Anterior cingulate cortex (tissue), 58 donors: ENCODE data around the gene BAG1.
A peak's percentile ranks its signal among the peaks of the same experiment; 100 is the strongest.

Experiments
- DNase-seq, 58 donors: peaks; one replicate each; lab custom pipeline; 2025; lab: John Stamatoyannopoulos, UW

BAG1 gene

GRCh38 chr9:33264473-33265177 is at the start of gene BAG1, which contains the start of gene CHMP5:
Gene BAG1, minus strand, starts transcription at chr9:33264708.
Gene CHMP5, plus strand, starts transcription at chr9:33265049. Its CDS starts 30 bp downstream, at chr9:33265079.
- peak; percentile 85 to 100 (median 99) for DNase-seq

DNA sequence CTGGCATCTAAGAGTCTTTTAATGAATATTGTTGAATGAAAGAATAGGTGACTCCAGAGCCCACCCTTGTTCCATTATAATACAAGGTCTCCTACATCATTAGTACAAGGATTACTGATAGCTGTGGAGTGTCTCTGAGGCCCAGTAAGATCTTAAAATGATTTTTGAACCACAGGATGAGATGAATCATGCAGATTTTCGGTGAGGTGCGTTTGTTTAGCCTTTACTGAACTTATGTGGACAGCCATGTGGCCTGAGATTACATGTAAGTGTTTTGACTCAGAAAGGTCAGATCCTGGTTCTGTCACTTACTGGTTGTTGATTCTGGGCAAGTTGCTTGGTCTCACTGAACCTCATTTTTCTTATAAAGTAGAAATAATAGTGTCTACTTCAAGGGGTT is 47.4 kb upstream of the BAG1 start:
- no peak for DNase-seq

GRCh38 chr9:33310748-33311147 is 46.2 kb upstream of the BAG1 start:
- no peak for DNase-seq

- no peak for DNase-seq
Measured at GRCh38 chr9:33309903-33310302, 45.4 kb upstream of the BAG1 start.

DNA sequence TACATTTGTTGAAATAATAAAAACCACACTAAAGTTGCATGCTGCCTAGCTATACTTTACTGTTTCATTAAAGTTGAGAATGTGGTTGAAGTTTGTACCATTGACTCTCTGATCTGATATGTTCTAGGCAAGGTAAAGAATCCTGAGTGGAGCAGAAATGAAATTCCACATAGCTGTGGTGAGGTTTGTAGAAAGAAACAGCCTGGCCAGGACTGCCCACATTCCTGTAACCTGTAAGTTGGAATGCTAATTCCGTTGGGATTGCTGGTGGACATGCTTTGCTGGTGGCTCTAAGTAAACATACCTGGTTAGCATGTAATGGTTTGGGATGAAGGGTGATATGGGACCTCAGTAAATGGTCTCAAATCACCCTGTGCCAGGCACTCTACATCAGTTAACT is 42.6 kb upstream of the BAG1 start:
- no peak for DNase-seq

- DNase-seq: no peak
Measured at GRCh38 chr9:33306037-33306436, 41.5 kb upstream of the BAG1 start.

DNA sequence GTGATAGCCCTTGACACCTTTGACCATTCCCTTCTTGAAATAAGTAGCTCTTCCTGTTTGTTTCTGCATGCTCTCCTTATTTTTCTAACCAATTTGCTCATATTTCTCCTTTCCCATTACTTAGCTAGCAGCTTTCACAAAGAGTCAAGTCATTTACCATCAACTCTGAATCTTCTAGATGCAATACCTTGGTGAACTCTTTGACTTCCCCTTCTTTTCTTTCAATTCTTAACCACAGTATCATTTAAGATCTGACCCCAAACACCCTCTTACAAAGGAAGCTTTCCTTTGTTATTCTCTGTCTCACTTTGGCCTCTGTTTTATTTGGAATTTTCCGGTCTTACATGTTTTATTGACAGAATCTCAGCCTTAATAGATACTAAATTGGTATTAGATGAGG is 39.9 kb upstream of the BAG1 start:
- DNase-seq: no peak

GRCh38 chr9:33300546-33300945 is 36.0 kb upstream of the BAG1 start:
- DNase-seq: no peak

- DNase-seq: peak in 32 of 58 donors; percentile 2 to 69 (median 22)
Measured at GRCh38 chr9:33297432-33297831, 32.9 kb upstream of the BAG1 start.

- no peak for DNase-seq
Measured at GRCh38 chr9:33295571-33295970, 31.1 kb upstream of the BAG1 start.

DNA sequence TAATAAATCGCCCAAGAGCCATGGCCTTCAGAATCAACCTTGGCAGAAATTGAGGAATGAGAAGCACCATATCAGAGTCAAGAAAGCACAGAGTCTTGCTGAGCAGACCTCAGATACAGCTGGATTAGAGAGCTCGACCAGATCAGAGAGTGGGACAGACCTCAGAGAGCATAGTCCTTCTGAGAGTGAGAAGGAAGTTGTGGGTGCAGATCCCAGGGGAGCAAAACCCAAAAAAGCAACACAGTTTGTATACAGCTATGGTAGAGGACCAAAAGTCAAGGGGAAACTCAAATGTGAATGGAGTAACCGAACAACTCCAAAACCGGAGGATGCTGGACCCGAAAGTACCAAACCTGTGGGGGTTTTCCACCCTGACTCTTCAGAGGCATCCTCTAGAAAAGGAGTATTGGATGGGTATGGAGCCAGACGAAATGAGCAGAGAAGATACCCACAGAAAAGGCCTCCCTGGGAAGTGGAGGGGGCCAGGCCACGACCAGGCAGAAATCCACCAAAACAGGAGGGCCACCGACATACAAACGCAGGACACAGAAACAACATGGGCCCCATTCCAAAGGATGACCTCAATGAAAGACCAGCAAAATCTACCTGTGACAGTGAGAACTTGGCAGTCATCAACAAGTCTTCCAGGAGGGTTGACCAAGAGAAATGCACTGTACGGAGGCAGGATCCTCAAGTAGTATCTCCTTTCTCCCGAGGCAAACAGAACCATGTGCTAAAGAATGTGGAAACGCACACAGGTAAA is 30.3 kb upstream of the BAG1 start:
- no peak for DNase-seq

DNA sequence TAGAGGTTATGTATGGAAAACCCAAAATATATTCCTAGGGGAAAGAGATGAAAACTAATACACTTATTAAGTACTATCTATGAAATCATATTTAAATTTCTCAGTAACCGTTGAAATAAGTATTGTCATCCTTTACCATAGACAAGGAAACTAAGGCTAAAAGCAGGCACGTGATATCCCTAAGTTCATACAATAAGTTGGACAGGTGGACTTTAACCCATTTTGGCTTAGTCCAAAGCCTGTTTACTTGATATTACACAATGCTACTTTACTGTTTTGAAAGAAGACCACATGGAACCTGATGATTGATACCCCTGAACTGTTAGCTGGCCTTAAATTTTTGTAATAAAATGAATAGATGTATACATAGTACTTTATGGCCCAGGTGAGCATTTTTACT is 29.3 kb upstream of the BAG1 start:
- DNase-seq: no peak

- no peak for DNase-seq
Measured at GRCh38 chr9:33291901-33292300, 27.4 kb upstream of the BAG1 start.

GRCh38 chr9:33291031-33291397 is 26.5 kb upstream of the BAG1 start:
- DNase-seq: no peak

DNA sequence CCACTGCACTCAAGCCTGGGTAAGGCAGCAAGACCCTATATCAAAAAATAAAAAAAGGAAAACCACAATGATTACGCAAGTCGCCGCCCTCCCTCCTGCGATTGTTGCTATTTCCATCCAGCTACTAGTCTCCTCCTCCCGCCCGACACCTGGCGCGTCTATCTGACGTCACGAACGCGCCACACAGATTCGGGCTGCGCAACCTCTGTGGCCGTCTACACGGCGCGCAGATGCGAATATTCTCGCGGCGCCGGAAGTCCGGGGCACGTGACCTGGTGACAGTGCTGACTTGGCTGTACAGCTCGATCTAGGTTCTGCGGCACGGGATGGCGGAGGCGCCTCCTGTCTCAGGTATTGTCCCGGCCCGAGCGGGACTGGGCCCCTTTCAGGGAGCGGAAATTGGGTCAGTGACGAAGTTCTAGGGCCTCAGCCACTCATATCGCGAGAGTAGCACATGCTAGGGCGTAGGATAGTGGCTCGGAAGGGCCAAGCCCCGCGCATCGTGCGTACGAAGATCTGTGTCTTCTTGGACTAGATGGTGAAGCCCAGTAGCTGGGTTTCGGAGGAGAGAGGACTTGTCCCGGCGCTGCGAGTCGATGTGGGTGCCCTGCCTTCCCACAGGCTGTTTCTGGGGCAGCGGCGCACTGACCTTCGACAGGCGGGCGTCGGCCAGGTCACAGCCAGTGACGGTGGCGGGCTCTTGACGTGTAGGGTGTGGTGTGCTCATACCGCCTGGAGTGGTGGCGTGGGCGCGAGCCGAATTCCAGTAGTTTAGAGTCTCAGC is 25.9 kb upstream of the BAG1 start, which contains the start of gene NFX1:
Gene NFX1 (plus strand): TSS at position 270 of the 784 bp plus-strand sequence. CDS start 57 bp downstream, at position 327.
- DNase-seq: peak; percentile 75 to 98 (median 93)

GRCh38 chr9:33289936-33290246 is 25.4 kb upstream of the BAG1 start:
- peak in 1 of 58 donors; percentile 85 for DNase-seq

DNA sequence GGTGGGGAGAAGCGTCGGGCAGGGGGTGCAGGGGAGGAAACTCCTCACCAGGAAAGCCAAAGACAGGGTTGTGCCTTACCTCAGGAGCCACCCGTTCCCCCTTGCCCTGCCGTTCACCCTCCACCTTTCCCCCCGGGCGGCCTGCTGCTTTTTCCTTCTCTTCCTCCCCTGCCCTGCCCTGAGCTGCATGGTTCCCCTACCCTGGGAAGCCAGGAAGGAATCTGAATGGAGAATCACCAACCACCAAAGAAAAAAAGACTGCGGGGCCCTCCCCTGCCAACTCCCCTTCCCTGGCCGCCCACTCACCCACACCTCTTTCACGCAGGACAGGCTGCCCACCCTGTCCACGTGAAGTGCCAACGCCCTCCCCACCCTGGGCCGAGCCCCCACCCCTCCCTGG is 25.0 kb upstream of the BAG1 start:
- DNase-seq: peak in 9 of 58 donors; percentile 21 to 41 (median 31)

DNA sequence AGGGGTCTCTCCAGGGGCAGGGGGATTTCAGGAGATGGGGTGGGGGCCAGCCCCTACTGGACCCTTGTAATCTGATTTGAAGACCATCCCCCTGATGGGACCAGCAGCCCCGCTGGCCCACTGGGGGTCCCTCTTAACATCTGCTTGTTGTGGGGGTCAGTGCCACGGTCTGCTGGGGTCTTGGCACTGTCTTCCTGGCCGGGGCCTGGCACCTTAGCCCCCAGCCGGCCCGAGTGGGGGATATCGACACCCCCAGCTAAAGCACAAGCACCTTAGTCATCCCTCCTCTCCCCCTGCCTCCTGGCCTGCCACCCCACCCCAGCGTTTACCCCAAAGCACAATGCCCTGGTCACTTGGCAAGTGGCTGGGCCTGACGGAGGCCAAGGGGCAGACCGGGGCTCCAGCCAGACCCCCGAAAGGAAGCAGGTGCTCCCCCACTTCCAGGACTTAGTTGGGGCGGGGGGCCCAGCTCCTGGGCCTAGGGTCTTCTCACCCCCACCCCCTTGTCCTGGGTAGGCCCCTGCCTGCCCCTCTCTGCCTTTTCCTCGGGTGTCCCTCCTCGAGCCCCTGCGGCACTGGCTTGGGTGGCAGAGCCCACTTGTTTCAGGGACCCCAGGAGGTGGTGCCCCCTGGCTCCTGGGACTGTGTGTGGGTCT is 24.4 kb upstream of the BAG1 start:
- peak in 6 of 58 donors; percentile 3 to 24 (median 11) for DNase-seq

- no peak for DNase-seq
Measured at GRCh38 chr9:33288235-33288634, 23.7 kb upstream of the BAG1 start.

GRCh38 chr9:33287087-33287490 is 22.6 kb upstream of the BAG1 start:
- DNase-seq: peak in 26 of 58 donors; percentile 6 to 68 (median 22)

GRCh38 chr9:33285502-33285901 is 21.0 kb upstream of the BAG1 start:
- no peak for DNase-seq
